SIG-M5 (cell line): ENCODE data around the gene TPSB2.

Experiments
- DNase-seq: peaks from one replicate; lab custom pipeline; 2025; lab: John Stamatoyannopoulos, UW

Gene TPSB2

DNA sequence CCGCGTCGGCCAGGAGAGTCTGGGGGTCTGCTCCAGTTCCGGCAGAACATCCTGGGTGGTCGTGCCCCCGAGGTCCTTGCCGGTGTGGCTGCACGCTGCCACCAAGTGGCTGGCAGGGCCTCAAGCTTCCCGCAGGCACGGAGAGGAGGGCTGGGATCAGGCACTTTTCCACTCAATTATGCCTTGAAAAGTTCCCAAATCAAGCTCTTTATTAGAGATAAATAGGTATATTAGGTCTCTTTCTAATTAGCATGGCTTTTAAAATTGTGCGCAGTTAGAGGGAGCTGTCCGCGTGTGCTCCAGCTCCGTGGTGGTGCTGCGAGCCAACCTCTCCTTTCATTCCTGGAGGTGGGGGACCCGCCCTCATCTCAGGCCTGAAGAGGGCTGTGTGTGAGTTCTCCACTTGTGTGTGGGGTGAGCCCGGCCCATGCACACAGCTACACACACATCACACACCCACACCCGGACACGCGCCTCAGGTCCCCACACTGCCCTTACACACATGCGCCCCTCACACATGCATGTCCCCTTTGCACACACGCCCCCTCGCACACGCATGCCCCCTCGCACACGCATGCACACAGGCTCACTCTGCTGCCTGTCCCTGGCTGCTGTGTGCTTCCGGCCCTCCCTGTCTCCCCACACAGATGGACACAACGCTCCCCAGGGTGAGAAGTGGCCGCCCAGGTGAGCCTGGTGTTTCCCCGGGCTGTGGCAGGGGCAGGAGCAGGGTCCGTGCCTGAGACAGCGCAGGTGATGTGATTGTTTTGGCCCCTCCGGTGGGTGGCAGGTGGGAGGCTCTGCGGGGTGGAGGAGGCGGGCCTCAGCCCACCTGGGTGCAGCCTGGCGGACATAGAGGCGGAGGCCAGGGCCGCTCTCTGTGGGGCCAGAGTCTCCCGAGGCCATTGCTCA is 48.3 kb downstream of the TPSB2 start:
- DNase-seq = no peak

DNA sequence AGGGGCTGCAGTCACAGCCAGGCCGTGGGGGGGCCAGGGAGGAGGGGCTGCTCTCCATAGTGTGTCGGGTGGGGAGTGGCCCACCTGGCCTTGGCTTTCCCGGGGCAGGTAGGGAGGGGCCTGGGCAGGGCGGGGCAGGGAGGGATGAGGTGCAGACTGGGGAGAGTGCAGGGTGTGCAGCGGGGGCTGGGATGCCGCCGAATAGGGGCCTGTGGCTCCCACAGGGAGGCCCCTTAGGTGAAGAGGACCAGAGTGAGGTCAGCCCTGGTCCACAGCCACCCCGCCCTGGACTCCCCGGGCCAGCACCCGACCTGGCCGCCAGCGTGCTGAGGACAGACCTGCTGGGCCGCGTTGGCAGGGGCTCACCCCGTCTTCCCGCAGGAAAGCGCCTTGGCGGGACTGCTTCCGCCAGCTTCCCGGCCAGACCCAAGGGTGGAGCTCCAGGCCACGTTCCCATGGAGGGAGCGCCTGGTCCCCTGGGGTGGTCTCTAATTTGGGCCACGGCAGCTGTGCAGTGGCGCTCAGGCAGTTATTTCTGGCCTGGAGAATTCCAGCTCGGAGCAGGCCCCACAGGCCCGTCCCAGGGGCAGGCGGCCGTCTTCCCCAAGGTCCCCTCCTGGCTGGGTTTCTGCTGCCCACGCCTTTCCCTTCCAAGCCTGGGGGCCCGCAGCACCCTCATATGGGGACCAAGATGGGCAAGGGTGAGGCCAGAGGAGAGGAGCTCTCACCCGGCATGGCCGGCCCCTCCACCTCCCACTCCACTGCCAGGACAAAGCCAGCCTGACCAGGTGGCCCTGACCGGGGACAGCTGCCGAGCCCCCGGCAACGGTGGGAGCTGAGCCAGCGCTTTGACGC is 49.2 kb downstream of the TPSB2 start:
- no peak for DNase-seq
